Vagina (tissue), 2 donors: ENCODE data around the gene SAMD4B.

Experiments
- POLR2A ChIP-seq, 2 donors: fragments of 450-650 bp; IDR thresholded peaks; one replicate each; pipeline ENCODE4 v1.6.1; 2017; ENCODE audit warnings: antibody characterized with exemption in 2 of 2, mild to moderate bottlenecking in 2 of 2, moderate library complexity in 2 of 2
- POLR2AphosphoS5 ChIP-seq, 2 donors: sonication (generic); formaldehyde crosslinking; IDR thresholded peaks; one replicate each; pipeline ENCODE4 v1.9.0; 2017; ENCODE audit warnings: antibody characterized with exemption in 2 of 2, mild to moderate bottlenecking in 2 of 2, low read depth in 1 of 2; ENCODE audit not compliant: insufficient read depth in 1 of 2
- TF ChIP-seq, protein P1 (sequence below), 3 experiments: fragments of 450-650 bp in 2 of 3; fragments of 200-600 bp in 1 of 3; sonication (generic) in 1 of 3; IDR thresholded peaks; one replicate each; pipeline ENCODE4 v1.5.1; 2017 to 2019; ENCODE audit warnings: antibody characterized with exemption in 3 of 3, mild to moderate bottlenecking in 2 of 3, moderate library complexity in 2 of 3

DNA sequence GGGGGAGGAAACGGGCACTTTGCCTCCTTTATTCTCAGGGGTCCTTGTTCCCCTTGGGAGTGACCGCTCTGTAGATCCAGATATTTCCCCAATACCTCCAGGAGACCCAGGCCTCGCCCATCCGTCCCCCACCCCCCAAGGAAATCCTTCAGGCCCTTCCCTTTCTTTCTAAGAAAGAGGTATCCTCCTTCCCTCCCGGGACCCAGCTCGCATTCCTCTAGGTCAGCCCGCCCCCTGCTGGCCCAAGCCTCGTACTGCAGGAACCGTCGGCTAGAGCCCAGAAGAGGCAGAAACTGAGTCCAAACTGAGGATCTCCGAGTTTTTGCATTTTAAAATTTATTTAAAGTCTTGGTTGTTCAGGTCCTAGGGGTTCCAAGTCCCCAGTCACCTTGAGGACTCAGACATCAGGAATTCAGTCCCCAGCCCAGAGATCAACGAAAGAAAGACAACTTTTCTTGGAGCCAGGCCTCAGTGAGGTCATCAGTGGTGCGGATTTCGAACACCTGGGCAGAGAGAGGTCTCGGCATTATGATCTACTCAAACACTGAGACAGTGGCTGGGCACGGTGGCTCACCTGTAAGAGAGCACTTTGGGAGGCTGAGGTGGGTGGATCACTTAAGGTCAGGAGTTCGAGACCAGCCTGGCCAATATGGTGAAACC, 14.0 kb upstream of the SAMD4B start:
- TF ChIP-seq POLR2A (IDR thresholded peaks at IDR 0.05) (no peak), POLR2AphosphoS5 (IDR thresholded peaks at IDR 0.05; ENCODE audit: insufficient read depth in 1 of 2, low read depth in 1 of 2) (peak in 1 of 2 donors; percentile 17)
- TF ChIP-seq, protein P1, sequence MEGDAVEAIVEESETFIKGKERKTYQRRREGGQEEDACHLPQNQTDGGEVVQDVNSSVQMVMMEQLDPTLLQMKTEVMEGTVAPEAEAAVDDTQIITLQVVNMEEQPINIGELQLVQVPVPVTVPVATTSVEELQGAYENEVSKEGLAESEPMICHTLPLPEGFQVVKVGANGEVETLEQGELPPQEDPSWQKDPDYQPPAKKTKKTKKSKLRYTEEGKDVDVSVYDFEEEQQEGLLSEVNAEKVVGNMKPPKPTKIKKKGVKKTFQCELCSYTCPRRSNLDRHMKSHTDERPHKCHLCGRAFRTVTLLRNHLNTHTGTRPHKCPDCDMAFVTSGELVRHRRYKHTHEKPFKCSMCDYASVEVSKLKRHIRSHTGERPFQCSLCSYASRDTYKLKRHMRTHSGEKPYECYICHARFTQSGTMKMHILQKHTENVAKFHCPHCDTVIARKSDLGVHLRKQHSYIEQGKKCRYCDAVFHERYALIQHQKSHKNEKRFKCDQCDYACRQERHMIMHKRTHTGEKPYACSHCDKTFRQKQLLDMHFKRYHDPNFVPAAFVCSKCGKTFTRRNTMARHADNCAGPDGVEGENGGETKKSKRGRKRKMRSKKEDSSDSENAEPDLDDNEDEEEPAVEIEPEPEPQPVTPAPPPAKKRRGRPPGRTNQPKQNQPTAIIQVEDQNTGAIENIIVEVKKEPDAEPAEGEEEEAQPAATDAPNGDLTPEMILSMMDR (IDR thresholded peaks at IDR 0.05): peak; percentile 93 to 95 (median 95)
